ENCODE results near the gene HOXC10.
A peak's percentile ranks its signal among the peaks of the same experiment; 100 is the strongest.

The HOXC10 gene

DNA sequence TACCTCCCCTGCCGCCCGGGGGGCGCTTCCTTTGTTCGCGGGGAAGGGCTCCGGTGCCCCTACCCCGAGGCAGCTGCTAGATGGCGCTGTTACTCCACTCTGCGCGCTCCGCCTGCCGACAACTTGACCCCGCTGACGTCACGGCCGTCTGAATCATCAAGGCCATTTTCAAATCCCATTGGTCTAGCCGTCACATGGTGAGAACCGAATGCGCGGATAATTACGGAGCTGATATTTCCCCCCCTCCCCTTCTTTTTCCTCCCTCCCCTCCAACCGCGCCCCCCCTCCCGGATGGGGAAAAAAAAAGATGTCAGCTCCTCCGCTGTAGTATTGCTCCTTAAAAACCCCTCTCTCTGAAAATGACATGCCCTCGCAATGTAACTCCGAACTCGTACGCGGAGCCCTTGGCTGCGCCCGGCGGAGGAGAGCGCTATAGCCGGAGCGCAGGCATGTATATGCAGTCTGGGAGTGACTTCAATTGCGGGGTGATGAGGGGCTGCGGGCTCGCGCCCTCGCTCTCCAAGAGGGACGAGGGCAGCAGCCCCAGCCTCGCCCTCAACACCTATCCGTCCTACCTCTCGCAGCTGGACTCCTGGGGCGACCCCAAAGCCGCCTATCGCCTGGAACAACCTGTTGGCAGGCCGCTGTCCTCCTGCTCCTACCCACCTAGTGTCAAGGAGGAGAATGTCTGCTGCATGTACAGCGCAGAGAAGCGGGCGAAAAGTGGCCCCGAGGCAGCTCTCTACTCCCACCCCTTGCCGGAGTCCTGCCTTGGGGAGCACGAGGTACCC lies at the start of gene HOXC10:
HOXC10 (plus strand) TSS at position 246 of the 791 bp plus-strand sequence; CDS start at position 360, 114 bp downstream.
- DNase-seq (ENCODE audit: low read depth): peak; percentile 47

GRCh38 chr12:53935383-53936341 lies 49.3 kb upstream of the HOXC10 start:
- no peak for DNase-seq (ENCODE audit: low read depth)

- DNase-seq (ENCODE audit: low read depth): no peak
Observed at GRCh38 chr12:53937099-53937498, 47.8 kb upstream of the HOXC10 start.

DNA sequence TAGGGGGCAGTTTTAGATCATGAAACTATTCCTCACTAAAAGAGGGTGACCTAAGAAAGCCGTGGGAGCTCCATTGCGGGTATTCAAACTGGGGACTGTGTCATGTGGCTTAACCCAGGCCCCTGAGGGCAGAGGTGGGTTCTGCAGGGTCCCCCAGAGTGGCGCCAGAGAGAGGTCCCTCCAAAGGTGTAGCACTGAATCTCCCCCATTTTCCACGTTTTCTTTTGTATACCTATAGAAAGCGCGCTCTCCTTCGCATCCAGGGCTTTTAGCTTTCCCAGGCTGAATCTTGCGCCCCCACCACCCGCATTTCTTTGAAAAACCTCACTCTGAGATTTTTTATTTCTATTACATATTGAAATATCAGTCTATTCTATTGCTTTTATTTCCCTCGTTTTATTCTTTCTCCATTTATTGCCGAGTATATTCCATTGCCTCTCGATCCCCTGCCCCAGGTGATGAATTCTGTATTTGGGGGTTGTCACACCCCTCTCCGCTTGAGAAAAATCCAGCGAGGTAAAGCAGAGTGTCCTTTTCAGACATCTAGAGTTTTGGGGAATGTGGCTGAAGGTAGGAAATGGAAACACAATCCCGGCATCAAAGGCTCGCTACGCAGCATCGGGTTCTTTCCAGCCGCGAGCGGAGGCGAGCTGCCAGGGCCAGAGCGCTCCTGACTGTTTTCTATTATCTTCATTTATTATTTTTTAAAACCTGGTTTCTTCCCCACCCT lies 47.2 kb upstream of the HOXC10 start:
- no peak for DNase-seq (ENCODE audit: low read depth)

DNA sequence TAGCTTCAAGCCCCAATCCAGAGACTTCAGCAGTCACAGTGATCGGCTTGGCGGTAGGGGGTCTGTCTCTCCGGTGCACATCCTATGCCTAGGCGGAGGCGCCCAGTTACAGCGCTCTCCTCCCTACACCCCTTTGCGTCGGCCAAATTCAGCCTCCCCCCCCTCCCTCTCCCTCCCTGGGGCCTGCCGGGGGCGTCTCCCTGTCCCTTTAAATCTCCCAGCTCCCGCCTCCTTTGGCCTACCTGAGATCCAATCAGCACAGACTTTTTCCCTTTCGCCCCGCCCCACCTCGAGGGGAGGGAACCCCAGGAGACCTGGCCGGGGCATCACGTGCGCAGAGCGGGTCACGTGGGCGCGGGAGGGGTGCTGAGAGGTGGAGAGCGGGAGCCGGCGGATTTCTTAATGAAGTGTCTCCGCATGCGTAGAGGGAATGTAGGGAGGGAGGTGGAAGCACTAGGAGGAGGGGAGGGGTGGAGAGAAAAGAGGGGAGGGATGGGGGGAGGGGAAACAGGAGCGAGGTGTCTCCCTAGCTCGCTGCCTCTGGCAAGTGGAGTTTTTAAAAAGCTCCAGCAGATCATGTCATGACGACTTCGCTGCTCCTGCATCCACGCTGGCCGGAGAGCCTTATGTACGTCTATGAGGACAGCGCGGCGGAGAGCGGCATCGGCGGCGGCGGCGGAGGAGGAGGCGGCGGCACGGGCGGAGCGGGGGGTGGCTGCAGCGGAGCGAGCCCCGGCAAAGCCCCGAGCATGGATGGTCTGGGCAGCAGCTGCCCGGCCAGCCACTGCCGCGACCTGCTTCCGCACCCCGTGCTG lies 46.4 kb upstream of the HOXC10 start, which contains the start of gene HOXC13:
HOXC13 (plus strand) TSS at position 506 of the 815 bp plus-strand sequence; CDS start at position 582, 76 bp downstream.
- DNase-seq (ENCODE audit: low read depth): no peak

- no peak for DNase-seq (ENCODE audit: low read depth)
Observed at GRCh38 chr12:53939141-53940108, 45.5 kb upstream of the HOXC10 start.

DNA sequence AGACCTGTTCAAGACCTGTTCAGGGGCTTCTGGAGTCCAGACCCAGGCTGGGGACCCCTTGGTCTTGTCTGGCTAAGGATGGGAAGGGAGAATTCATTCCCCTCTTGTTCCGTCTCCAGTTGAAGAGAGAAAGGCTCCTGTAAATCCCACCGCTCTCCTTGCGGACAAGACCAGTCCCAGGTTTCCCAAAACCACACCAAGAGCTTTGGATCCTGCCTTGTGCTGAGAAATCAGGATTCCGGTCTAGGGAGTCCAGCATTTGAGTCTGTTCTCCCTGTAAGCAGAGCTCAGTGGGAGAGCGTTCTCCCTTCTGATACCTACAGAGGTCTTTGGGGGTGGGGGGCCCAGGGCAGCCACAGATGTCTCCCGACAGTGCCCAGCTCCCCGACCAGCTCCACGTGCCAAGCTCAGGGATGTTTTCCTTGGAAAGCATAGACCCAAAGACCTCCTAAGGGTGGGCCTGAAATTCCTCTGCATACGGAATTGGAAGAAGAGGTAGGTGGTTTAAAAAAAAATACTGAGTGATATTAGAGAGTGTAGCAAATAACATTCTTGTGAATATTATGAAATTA lies 44.4 kb upstream of the HOXC10 start:
- no peak for DNase-seq (ENCODE audit: low read depth)

GRCh38 chr12:53941187-53941586 lies 43.8 kb upstream of the HOXC10 start:
- DNase-seq (ENCODE audit: low read depth): no peak

GRCh38 chr12:53941750-53942149 lies 43.2 kb upstream of the HOXC10 start:
- no peak for DNase-seq (ENCODE audit: low read depth)

DNA sequence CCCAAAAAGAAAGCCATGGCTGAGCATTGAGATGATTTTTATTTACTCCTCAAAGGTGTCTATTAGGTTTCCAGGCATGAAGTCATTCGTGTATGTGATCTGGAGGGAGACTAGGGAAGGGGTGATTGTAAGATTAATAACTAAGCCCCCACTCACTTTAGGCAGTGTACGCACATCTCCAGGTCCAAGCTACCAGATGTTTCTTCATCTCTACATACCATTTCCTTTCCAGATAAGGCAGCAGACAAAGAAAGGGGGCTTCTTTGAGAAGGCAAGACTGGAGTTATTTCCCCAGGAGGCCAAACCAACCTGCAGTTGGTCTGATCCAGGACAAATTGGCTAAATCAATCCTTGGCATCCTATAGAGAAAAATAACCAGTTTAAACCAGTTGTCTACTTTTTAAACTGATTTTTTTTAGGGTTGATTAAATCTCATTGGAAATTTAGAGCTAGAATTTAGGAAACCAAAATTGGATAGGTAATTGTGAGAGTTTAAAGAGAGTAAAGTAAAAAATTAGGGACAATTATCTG lies 42.4 kb upstream of the HOXC10 start:
- no peak for DNase-seq (ENCODE audit: low read depth)

GRCh38 chr12:53944209-53944608 lies 40.7 kb upstream of the HOXC10 start:
- DNase-seq (ENCODE audit: low read depth): no peak

DNA sequence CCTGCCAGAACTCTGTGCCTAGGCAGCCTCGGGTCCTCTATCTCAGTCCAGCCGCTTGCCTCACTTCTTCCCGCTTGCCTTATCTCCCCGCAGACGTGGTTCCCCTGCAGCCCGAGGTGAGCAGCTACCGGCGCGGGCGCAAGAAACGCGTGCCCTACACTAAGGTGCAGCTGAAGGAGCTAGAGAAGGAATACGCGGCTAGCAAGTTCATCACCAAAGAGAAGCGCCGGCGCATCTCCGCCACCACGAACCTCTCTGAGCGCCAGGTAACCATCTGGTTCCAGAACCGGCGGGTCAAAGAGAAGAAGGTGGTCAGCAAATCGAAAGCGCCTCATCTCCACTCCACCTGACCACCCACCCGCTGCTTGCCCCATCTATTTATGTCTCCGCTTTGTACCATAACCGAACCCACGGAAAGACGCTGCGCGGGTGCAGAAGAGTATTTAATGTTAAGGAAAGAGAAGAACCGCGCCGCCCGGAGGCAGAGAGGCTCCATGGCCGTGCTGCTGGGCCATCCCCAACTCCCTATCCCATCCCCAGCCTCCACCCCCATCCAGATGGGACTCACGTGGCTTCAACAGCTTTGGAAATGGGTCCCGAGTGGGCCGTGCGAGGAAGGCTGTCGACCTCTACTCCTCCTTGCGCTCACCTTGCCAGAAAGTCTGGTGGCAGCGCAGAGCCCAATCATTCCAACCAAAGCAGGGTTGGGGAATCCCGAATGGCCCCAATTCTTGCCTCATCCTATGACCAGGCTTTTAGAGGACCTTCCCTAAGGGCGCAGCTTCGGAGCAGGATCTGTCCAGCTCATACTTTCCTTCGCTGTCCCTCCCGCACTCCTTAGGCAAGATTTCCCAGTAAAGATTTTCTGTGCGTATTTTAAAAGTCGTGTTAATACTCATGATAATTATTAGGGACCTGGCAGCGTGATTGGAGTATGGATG lies 39.8 kb upstream of the HOXC10 start:
- no peak for DNase-seq (ENCODE audit: low read depth)

DNA sequence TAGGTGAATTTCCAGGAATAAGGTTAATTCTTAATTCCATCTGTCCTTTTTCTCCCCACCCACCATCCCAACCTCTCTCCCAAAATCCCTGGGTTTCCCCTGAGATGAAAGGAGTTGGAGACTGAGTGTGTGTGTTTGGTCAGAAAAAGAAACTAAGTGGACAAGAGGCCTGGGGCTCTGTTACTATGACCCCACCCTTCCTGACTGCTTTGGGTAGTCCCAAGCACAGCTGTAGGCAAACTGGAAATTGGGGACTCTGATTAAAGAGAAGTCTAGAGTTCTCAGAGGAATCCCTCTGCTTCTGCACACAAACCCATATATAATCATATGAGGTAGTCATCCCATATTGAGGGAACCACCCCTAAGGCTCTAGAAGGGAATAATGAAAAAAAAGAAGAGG lies 37.2 kb upstream of the HOXC10 start:
- no peak for DNase-seq (ENCODE audit: low read depth)

DNA sequence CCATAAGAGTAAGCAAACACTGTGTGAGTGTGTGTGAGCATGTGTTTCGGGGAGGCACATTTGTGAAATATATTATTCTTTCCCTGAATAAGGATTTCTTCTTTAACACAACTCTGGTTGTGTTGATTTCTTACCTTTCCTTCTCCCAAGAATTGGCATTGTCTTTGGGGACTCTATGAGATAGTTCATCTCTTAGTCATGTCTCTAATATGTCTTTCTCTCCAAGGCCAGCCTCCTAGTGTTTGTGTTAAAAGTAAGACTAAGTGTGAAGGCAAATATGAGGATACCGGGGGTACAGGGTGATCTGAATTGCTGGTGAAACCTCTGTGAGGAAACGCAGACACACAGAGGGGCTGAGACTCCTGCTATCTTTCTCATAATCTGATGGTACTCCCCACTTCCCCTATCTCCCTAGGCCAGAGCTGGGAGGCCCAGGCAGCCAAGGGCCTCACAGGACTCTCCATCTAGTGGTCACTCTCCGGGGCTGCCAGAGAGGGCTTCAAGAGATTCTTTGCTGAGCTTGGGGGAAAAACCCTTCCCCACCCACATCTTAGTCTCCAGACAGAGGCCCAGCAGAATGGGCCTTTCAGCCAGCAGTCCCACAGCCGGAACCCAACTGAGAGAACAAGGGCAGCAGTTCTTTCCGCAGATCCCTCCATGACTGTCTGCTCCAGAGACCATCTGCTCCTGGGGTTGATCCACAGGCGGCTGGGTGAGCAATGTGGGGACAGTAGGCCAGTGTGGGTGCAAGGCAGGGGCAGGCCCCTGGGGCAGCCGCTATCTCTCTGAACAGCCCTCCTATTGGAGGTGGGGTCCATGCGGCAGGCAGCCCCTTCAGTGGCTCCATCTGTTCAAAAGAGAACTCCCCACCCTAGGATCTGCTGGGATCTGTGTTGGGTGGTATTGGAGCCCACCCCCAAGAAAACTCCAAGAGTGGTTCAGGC lies 36.0 kb upstream of the HOXC10 start:
- DNase-seq (ENCODE audit: low read depth): no peak

DNA sequence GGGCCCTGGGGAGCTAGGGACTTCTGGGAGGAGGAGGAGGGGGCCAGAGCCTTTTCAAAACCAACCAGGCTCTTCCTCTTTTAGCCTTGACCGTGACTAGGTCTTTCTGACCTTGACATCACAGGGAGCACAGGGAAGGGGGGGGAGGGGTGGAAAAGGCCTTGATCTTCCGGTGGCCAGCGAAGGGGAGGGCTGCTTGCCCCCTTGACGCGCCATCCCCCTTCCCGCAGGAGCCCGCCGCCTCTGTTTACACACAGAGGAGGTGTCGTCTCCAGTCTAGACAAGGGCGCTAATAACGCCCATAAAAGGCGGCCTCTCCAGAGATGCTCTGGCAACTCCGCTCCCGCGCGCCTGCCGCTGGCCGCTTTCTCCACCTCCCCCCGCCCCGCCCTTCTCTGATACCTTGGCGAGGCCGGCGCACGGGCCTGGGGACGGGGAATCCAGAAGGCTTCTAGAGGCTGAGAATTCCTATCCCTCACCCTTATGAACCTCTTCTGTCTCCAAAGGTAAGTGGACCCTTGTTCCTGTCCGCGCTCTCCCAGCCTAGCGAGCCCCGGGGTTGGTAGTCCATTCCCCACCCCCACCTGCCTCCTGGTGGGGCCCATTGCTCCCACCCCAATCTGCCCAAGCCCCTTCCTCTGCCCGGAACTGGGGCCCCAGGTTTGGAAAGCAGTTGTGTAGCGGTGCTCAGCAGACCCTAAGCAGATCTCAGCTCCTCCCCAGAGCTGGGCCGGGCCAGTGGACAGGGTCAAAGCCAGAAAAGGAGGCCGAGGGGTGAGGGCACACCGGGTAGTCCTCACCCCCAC lies 35.1 kb upstream of the HOXC10 start:
- DNase-seq (ENCODE audit: low read depth): no peak

- DNase-seq (ENCODE audit: low read depth): no peak
Observed at GRCh38 chr12:53950437-53950773, 34.5 kb upstream of the HOXC10 start.

Measured in T-helper 22 cell (primary cell).